Transverse colon (tissue), 4 donors: ENCODE measurements around the gene ZNF10. TPM values are rescaled to one million over a fixed set of nuclear protein-coding genes. Genes with fewer than 3 reads are reported as not detected.

ENCODE experiments used
- DNase-seq: peaks from one replicate; pipeline ENCODE4 v3.0.0-alpha.2; 2019
- H3K27ac ChIP-seq, 4 donors: fragments of 200-600 bp; sonication (generic); 2 replicates each; pipeline ENCODE4 v1.5.1; 2016 to 2018; ENCODE audit warnings: inconsistent platforms in 4 of 4
- H3K27me3 ChIP-seq: fragments of 200-600 bp; sonication (generic); 2 replicates; pipeline ENCODE4 v1.5.1; 2017; ENCODE audit warnings: inconsistent platforms
- H3K36me3 ChIP-seq, 4 donors: fragments of 200-600 bp; sonication (generic); 2 replicates each; pipeline ENCODE4 v1.5.1; 2017 to 2019; ENCODE audit warnings: inconsistent platforms in 4 of 4
- H3K4me1 ChIP-seq, 4 donors: fragments of 200-600 bp; sonication (generic); 2 replicates each; pipeline ENCODE4 v1.5.1; 2017 to 2020; ENCODE audit warnings: inconsistent platforms in 4 of 4
- H3K4me3 ChIP-seq, 4 donors: fragments of 200-600 bp; sonication (generic); 1 replicate in 1 of 4; 2 replicates in 3 of 4; pipeline versions ENCODE4 v1.5.1 to v1.6.1; 2017 to 2019; ENCODE audit warnings: inconsistent platforms in 4 of 4
- H3K9me3 ChIP-seq, 2 donors: fragments of 200-600 bp; sonication (generic); 2 replicates each; pipeline ENCODE4 v1.5.1; 2017 to 2019; ENCODE audit warnings: inconsistent platforms in 2 of 2
- EP300 ChIP-seq: sonication (generic); formaldehyde crosslinking; IDR thresholded peaks from one replicate; pipeline ENCODE4 v1.6.1; 2017; ENCODE audit warnings: antibody characterized with exemption, low read depth
- POLR2A ChIP-seq: fragments of 450-650 bp; IDR thresholded peaks from one replicate; pipeline ENCODE4 v1.6.1; 2016; ENCODE audit warnings: antibody characterized with exemption, mild to moderate bottlenecking, moderate library complexity
- POLR2AphosphoS5 ChIP-seq, 3 donors: sonication (generic); formaldehyde crosslinking; IDR thresholded peaks; one replicate each; pipeline ENCODE4 v1.6.1; 2016; ENCODE audit warnings: antibody characterized with exemption in 3 of 3
- WGBS, 2 donors: methylation state at CpG; one replicate each; pipeline ENCODE4 v1.1.5; 2018; ENCODE audit warnings: low coverage in 1 of 2; 5-methylcytosine and 5-hydroxymethylcytosine counted together
- in situ Hi-C, 4 donors: fragments of 200-750 bp; cut with MboI; loops; one replicate each; pipeline versions ENCODE4 v1.15.0 to v1.15.1; 2017; ENCODE audit warnings: low sequenced_read_pairs in 3 of 4, low pct_ligation_motif_present in 1 of 4, low pct_unique_long_range_greater_than_20kb in 1 of 4
- intact Hi-C: fragments of 100-400 bp; cut with DNase I; formaldehyde crosslinking; loops from one replicate; pipeline ENCODE4 v1.15.1; 2023; ENCODE audit warnings: low total_unique reads
- total RNA-seq, 4 donors: library from RNA; depleted of rRNA; stranded (reverse); fragments of >200 nt; gene quantifications; one replicate each; pipeline ENCODE4 v1.1.0, GENCODE V29; 2016
- TF ChIP-seq, protein P1 (sequence below), 5 experiments: fragments of 200-600 bp in 3 of 5; fragments of 450-650 bp in 2 of 5; sonication (generic) in 3 of 5; IDR thresholded peaks; 1 replicate in 2 of 5; 2 replicates in 3 of 5; pipeline ENCODE4 v1.5.1; 2016 to 2017; ENCODE audit warnings: antibody characterized with exemption in 5 of 5, inconsistent platforms in 3 of 5, mild to moderate bottlenecking in 2 of 5, moderate library complexity in 1 of 5

Gene ZNF10
- total RNA-seq, 4 donors from 2014 or later, result 2.6 to 13.7 (median 10.7) TPM

DNA sequence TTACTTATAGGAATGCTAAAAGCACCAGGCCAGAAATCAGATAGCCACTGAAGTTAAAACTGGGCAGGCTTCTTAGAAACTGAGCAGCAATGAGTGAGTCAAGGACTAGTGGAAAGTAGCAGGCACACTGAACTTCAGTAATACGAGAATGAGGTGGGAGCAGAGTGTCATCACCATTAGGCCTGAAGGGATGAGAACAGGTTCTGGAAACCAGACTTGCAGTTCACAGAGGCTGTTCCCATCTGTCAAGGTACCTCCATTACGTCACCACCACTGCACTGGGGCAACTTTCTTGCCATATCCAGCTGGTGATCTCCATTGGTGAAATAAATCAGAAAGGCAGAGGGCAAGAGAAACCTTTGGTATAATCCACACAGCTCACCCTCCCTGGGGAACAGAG lies 15.6 kb downstream of the ZNF10 start:
- WGBS, 2 donors, result 87 to 95% methylated on average over 2 of the region's 2 CpGs
- intact Hi-C loops, result no loop called here
- H3K4me1 ChIP-seq, result no peaks in the 10 kb centered on the region
- H3K27ac ChIP-seq, result no peak overlapping the region
- H3K27me3 ChIP-seq, result no peaks in the 10 kb centered on the region
- H3K4me3 ChIP-seq, result no peak overlapping the region
- peaks cover 0 to 89% (median 42%) of the 10 kb centered on the region in 4 donors for H3K36me3 ChIP-seq
- no peak for DNase-seq
- peaks cover 72 to 88% of the 10 kb centered on the region in 2 donors for H3K9me3 ChIP-seq
- in situ Hi-C loops, result no loop called here
- TF ChIP-seq POLR2A (no peak), EP300 (no peak), POLR2AphosphoS5 (IDR thresholded peaks at IDR 0.05) (no peak)
- TF ChIP-seq, protein P1, sequence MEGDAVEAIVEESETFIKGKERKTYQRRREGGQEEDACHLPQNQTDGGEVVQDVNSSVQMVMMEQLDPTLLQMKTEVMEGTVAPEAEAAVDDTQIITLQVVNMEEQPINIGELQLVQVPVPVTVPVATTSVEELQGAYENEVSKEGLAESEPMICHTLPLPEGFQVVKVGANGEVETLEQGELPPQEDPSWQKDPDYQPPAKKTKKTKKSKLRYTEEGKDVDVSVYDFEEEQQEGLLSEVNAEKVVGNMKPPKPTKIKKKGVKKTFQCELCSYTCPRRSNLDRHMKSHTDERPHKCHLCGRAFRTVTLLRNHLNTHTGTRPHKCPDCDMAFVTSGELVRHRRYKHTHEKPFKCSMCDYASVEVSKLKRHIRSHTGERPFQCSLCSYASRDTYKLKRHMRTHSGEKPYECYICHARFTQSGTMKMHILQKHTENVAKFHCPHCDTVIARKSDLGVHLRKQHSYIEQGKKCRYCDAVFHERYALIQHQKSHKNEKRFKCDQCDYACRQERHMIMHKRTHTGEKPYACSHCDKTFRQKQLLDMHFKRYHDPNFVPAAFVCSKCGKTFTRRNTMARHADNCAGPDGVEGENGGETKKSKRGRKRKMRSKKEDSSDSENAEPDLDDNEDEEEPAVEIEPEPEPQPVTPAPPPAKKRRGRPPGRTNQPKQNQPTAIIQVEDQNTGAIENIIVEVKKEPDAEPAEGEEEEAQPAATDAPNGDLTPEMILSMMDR (IDR thresholded peaks at IDR 0.05), result no peak

DNA sequence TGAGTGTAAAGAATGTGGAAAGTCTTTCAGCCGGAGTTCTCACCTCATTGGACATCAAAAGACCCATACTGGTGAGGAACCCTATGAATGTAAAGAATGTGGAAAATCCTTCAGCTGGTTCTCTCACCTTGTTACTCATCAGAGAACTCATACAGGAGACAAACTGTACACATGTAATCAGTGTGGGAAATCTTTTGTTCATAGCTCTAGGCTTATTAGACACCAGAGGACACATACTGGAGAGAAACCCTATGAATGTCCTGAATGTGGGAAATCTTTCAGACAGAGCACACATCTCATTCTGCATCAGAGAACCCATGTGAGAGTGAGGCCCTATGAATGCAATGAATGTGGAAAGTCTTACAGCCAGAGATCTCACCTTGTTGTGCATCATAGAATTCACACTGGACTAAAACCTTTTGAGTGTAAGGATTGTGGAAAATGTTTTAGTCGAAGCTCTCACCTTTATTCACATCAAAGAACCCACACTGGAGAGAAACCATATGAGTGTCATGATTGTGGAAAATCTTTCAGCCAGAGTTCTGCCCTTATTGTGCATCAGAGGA lies 25.8 kb downstream of the ZNF10 start:
- no peaks in the 10 kb centered on the region for H3K4me1 ChIP-seq
- no peaks in the 10 kb centered on the region for H3K27me3 ChIP-seq
- H3K36me3 ChIP-seq, result peaks cover 10 to 74% (median 42%) of the 10 kb centered on the region in 4 donors
- 100% methylated on average over 1 to 2 of the region's 2 CpGs for WGBS, 2 donors
- TF ChIP-seq EP300, result no peak
- no peak for TF ChIP-seq POLR2A
- TF ChIP-seq, protein P1 (IDR thresholded peaks at IDR 0.05), result no peak
- no peak for TF ChIP-seq POLR2AphosphoS5 (IDR thresholded peaks at IDR 0.05)
- no peak for DNase-seq
- in situ Hi-C loops (no loop called here), intact Hi-C loops (no loop called here)
- no peak overlapping the region for H3K27ac ChIP-seq
- H3K9me3 ChIP-seq, result peaks cover 94 to 96% of the 10 kb centered on the region in 2 donors
- no peak overlapping the region for H3K4me3 ChIP-seq

DNA sequence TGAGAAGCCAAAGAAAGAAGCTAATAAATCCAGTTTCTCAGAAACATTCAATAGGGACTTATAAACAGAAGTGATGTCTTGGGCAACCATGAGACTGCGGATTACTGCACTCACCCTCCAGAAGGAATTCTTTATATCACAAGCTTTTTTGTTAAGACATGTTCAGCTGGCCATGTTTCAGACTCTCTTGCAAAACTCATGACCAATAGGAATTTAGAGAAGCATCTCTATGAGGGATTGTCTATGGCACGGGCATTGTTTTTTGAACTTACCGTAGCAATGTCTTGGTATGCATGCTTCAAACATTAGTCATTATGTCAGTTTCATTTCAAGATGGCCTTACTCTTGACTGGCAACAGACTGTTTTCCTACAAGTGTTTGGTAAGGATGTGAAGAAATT lies 35.3 kb downstream of the ZNF10 start:
- no peak for DNase-seq
- no peaks in the 10 kb centered on the region for H3K36me3 ChIP-seq
- in situ Hi-C loops, result no loop called here
- no peaks in the 10 kb centered on the region for H3K27me3 ChIP-seq
- no peaks in the 10 kb centered on the region for H3K4me1 ChIP-seq
- TF ChIP-seq, protein P1 (IDR thresholded peaks at IDR 0.05), result no peak
- no peak for TF ChIP-seq POLR2A
- no peak for TF ChIP-seq POLR2AphosphoS5 (IDR thresholded peaks at IDR 0.05)
- no peak for TF ChIP-seq EP300
- peaks cover 36 to 67% of the 10 kb centered on the region in 2 donors for H3K9me3 ChIP-seq
- intact Hi-C loops, result no loop called here
- no peak overlapping the region for H3K27ac ChIP-seq
- 95 to 100% methylated on average over 1 to 3 of the region's 3 CpGs for WGBS, 2 donors
- no peak overlapping the region for H3K4me3 ChIP-seq

- no peak overlapping the region for H3K4me3 ChIP-seq
- in situ Hi-C loops, result no loop called here
- no peak for DNase-seq
- no peaks in the 10 kb centered on the region for H3K4me1 ChIP-seq
- H3K9me3 ChIP-seq, result peaks cover 36 to 47% of the 10 kb centered on the region in 2 donors
- H3K27ac ChIP-seq, result no peak overlapping the region
- intact Hi-C loops, result no loop called here
- no peak for TF ChIP-seq EP300
- no peak for TF ChIP-seq POLR2AphosphoS5 (IDR thresholded peaks at IDR 0.05)
- no peak for TF ChIP-seq POLR2A
- TF ChIP-seq, protein P1 (IDR thresholded peaks at IDR 0.05), result no peak
- WGBS, 2 donors, result 100% methylated on average over 1 of the region's 1 CpG; no CpG with 5 or more reads in 1 of the 2 donors
- no peaks in the 10 kb centered on the region for H3K27me3 ChIP-seq
- no peaks in the 10 kb centered on the region for H3K36me3 ChIP-seq
These were observed 42.1 kb downstream of the ZNF10 start for GRCh38 chr12:133172491-133172890.
